Measurements from ENCODE around the gene C10orf67. TPM values are rescaled to one million over a fixed set of nuclear protein-coding genes. Genes with fewer than 3 reads are reported as not detected.
A peak's percentile ranks its signal among the peaks of the same experiment; 100 is the strongest.

Gene C10orf67
- total RNA-seq, 6 experiments from 2014 or later, result 0.10 to 0.88 (median 0.33) TPM

- no peaks in the 10 kb centered on the region for H3K36me3 Mint-ChIP-seq (ENCODE audit: low read depth)
- no peak for TF ChIP-seq CTCF (IDR thresholded peaks at IDR 0.05)
Observed at GRCh38 chr10:23171232-23171876, 173.2 kb downstream of the C10orf67 start.

GRCh38 chr10:23158370-23158769 lies 186.2 kb downstream of the C10orf67 start:
- no peaks in the 10 kb centered on the region for H3K36me3 Mint-ChIP-seq (ENCODE audit: low read depth)
- TF ChIP-seq CTCF (IDR thresholded peaks at IDR 0.05), result peak; percentile 90
- peaks cover 16% of the 10 kb centered on the region for H3K4me1 Mint-ChIP-seq (ENCODE audit: low read depth)
- no peaks in the 10 kb centered on the region for H3K9me3 Mint-ChIP-seq
- peaks cover 12% of the 10 kb centered on the region for H3K27me3 Mint-ChIP-seq (ENCODE audit: insufficient read depth)
- DNase-seq, result peak; percentile 29
- no peak overlapping the region for H3K27ac Mint-ChIP-seq
- no peak overlapping the region for H3K4me3 Mint-ChIP-seq

More at GRCh38 chr10:23171232-23171876, 173.2 kb downstream of the C10orf67 start:
- no peak overlapping the region for H3K4me3 Mint-ChIP-seq
- peaks cover 17% of the 10 kb centered on the region for H3K27me3 Mint-ChIP-seq (ENCODE audit: insufficient read depth)
- H3K9me3 Mint-ChIP-seq, result no peaks in the 10 kb centered on the region
- no peak for DNase-seq
- H3K27ac Mint-ChIP-seq, result no peak overlapping the region
- H3K4me1 Mint-ChIP-seq (ENCODE audit: low read depth), result no peaks in the 10 kb centered on the region

- peaks cover 16% of the 10 kb centered on the region for H3K4me1 Mint-ChIP-seq (ENCODE audit: low read depth)
- no peaks in the 10 kb centered on the region for H3K36me3 Mint-ChIP-seq (ENCODE audit: low read depth)
- H3K9me3 Mint-ChIP-seq, result no peaks in the 10 kb centered on the region
- no peak for TF ChIP-seq CTCF (IDR thresholded peaks at IDR 0.05)
- no peak overlapping the region for H3K4me3 Mint-ChIP-seq
- peaks cover 12% of the 10 kb centered on the region for H3K27me3 Mint-ChIP-seq (ENCODE audit: insufficient read depth)
- H3K27ac Mint-ChIP-seq, result no peak overlapping the region
- peak; percentile 10 for DNase-seq
Observed at GRCh38 chr10:23157691-23158369, 186.8 kb downstream of the C10orf67 start.

GRCh38 chr10:23157239-23157681 lies 187.3 kb downstream of the C10orf67 start:
- H3K4me1 Mint-ChIP-seq (ENCODE audit: low read depth), result peaks cover 16% of the 10 kb centered on the region
- no peaks in the 10 kb centered on the region for H3K36me3 Mint-ChIP-seq (ENCODE audit: low read depth)
- peaks cover 12% of the 10 kb centered on the region for H3K27me3 Mint-ChIP-seq (ENCODE audit: insufficient read depth)
- no peak for DNase-seq
- no peak overlapping the region for H3K27ac Mint-ChIP-seq
- H3K9me3 Mint-ChIP-seq, result no peaks in the 10 kb centered on the region
- no peak overlapping the region for H3K4me3 Mint-ChIP-seq
- TF ChIP-seq CTCF (IDR thresholded peaks at IDR 0.05), result no peak

- no peaks in the 10 kb centered on the region for H3K36me3 Mint-ChIP-seq (ENCODE audit: low read depth)
- H3K27ac Mint-ChIP-seq, result no peak overlapping the region
- no peaks in the 10 kb centered on the region for H3K9me3 Mint-ChIP-seq
- peaks cover 12% of the 10 kb centered on the region for H3K27me3 Mint-ChIP-seq (ENCODE audit: insufficient read depth)
- TF ChIP-seq CTCF (IDR thresholded peaks at IDR 0.05), result no peak
- no peak overlapping the region for H3K4me3 Mint-ChIP-seq
- no peak for DNase-seq
- peaks cover 16% of the 10 kb centered on the region for H3K4me1 Mint-ChIP-seq (ENCODE audit: low read depth)
Observed at GRCh38 chr10:23156447-23157150, 188.0 kb downstream of the C10orf67 start.
